ENCODE measurements around the gene TMEM221.

TMEM221 gene

GRCh38 chr19:17489392-17490030, 41.0 kb upstream of the TMEM221 start:
- no peak for TF ChIP-seq CTCF (IDR thresholded peaks at IDR 0.05; ENCODE audit: low read length, missing control alignments)
- DNase-seq (ENCODE audit: low read depth) = no peak
- H3K4me3 ChIP-seq (replicated peaks; ENCODE audit: low read depth, low read length) = no peak overlapping the region

GRCh38 chr19:17488593-17489391, 40.3 kb upstream of the TMEM221 start:
- no peak overlapping the region for H3K4me3 ChIP-seq (replicated peaks; ENCODE audit: low read depth, low read length)
- TF ChIP-seq CTCF (IDR thresholded peaks at IDR 0.05; ENCODE audit: low read length, missing control alignments) = no peak
- DNase-seq (ENCODE audit: low read depth) = peak; percentile 34

GRCh38 chr19:17487284-17488121, 39.0 kb upstream of the TMEM221 start:
- DNase-seq (ENCODE audit: low read depth) = no peak
- no peak overlapping the region for H3K4me3 ChIP-seq (replicated peaks; ENCODE audit: low read depth, low read length)
- no peak for TF ChIP-seq CTCF (IDR thresholded peaks at IDR 0.05; ENCODE audit: low read length, missing control alignments)

GRCh38 chr19:17486545-17487240, 38.2 kb upstream of the TMEM221 start:
- no peak overlapping the region for H3K4me3 ChIP-seq (replicated peaks; ENCODE audit: low read depth, low read length)
- no peak for TF ChIP-seq CTCF (IDR thresholded peaks at IDR 0.05; ENCODE audit: low read length, missing control alignments)
- no peak for DNase-seq (ENCODE audit: low read depth)

- DNase-seq (ENCODE audit: low read depth) = no peak
These were observed 36.2 kb upstream of the TMEM221 start for GRCh38 chr19:17484520-17485185.

More at GRCh38 chr19:17484520-17485185, 36.2 kb upstream of the TMEM221 start:
- no peak for TF ChIP-seq CTCF (IDR thresholded peaks at IDR 0.05; ENCODE audit: low read length, missing control alignments)
- no peak overlapping the region for H3K4me3 ChIP-seq (replicated peaks; ENCODE audit: low read depth, low read length)
